Right lobe of liver (tissue), 6 donors: ENCODE measurements around the gene IGSF21. TPM values are rescaled to one million over a fixed set of nuclear protein-coding genes. Genes with fewer than 3 reads are reported as not detected.
A peak's percentile ranks its signal among the peaks of the same experiment; 100 is the strongest.

Source experiments
- ATAC-seq, 4 donors: fragments of 200-7000 bp; cut with Tn5 transposase; one replicate each; pipeline ENCODE4 v1.9.1; 2020; ENCODE audit warnings: mild to moderate bottlenecking in 4 of 4, moderate library complexity in 4 of 4
- DNase-seq, 3 donors: peaks; one replicate each; pipeline ENCODE4 v3.0.0-alpha.2; 2020
- H3K27ac ChIP-seq, 3 donors: fragments of 200-600 bp; one replicate each; pipeline ENCODE4 v1.8.0; 2022
- H3K27me3 ChIP-seq, 2 donors: fragments of 200-600 bp; one replicate each; pipeline ENCODE4 v1.8.0; 2022
- H3K36me3 ChIP-seq, 4 donors: fragments of 200-600 bp; sonication (generic) in 1 of 4; one replicate each; pipeline versions ENCODE4 v1.5.1 to v1.8.0; 2017 to 2022; ENCODE audit warnings: control low read depth in 1 of 4
- H3K4me1 ChIP-seq, 4 donors: fragments of 200-600 bp; sonication (generic) in 1 of 4; one replicate each; pipeline versions ENCODE4 v1.5.1 to v1.8.0; 2017 to 2022; ENCODE audit warnings: control low read depth in 1 of 4
- H3K4me3 ChIP-seq, 3 donors: fragments of 200-600 bp; one replicate each; pipeline ENCODE4 v1.8.0; 2022
- H3K9me3 ChIP-seq, 4 donors: fragments of 200-600 bp; sonication (generic) in 1 of 4; one replicate each; pipeline versions ENCODE4 v1.5.1 to v1.8.0; 2017 to 2022; ENCODE audit warnings: control low read depth in 1 of 4
- POLR2A ChIP-seq: fragments of 450-650 bp; IDR thresholded peaks from one replicate; pipeline ENCODE4 v1.6.1; 2017; ENCODE audit warnings: antibody characterized with exemption, mild to moderate bottlenecking
- WGBS: methylation state at CpG from one replicate; pipeline ENCODE4 v1.1.6; 2018; ENCODE audit warnings: low coverage, low lambda C conversion rate; ENCODE audit not compliant: insufficient coverage; ENCODE audit errors: missing lambda C conversion rate; 5-methylcytosine and 5-hydroxymethylcytosine counted together
- intact Hi-C, 2 donors: fragments of 100-400 bp; cut with DNase I; formaldehyde crosslinking; loops; one replicate each; pipeline versions ENCODE4 v1.11.2 to v1.14.1; 2022
- total RNA-seq, 6 experiments: library from RNA; depleted of rRNA in 2 of 6; stranded (reverse); fragments of >200 nt in 2 of 6; fragmentation: NEBNext Ultra II Directional in 3 of 6; extraction: Animal tissue kit (Norgen Biotek cat#: 25700) in 3 of 6; gene quantifications; one replicate each; pipeline versions ENCODE4 v1.1.0 to v1.2.4, GENCODE V29; 2016 to 2023
- TF ChIP-seq, protein P1 (sequence below), 4 donors: fragments of 200-600 bp in 3 of 4; fragments of 450-650 bp in 1 of 4; IDR thresholded peaks; one replicate each; pipeline versions ENCODE4 v1.5.1 to v1.8.0; 2016 to 2022; ENCODE audit warnings: antibody characterized with exemption in 4 of 4, mild to moderate bottlenecking in 2 of 4
- donor health status: DM: no; HTN: yes; CAD: no.
- donor health status: DM: no; HTN: no; CAD: no.
- donor health status: DM: no; HTN: no; CAD: no.
- donor health status: DM: no; HTN: yes; CAD: no.
- donor health status: DM: no; HTN: yes; CAD: no.

The IGSF21 gene
- total RNA-seq, 6 experiments from 2014 or later: 0.34 to 2.0 (median 0.71) TPM

DNA sequence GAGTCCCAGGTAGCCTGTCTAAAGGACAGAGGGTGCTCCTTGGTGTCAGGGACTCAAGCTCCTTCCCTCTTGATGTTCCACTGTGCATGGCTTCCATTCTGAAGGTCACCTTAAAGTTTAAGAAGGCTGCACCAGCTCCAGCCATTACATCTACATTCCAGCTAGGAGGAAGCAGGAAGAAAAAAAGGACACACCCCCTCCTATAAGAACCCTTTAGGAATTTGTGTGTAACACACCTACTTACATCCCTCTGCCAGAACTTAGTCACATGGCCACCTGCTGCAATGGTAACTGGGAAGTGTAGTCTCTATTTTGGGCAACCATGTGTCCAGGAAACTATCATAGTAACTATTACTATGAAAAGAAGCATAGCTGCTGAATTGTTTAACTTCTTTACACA is 211.5 kb downstream of the IGSF21 start:
- Histone ChIP-seq H3K36me3 (no peaks in the 10 kb centered on the region), H3K27me3 (no peaks in the 10 kb centered on the region), H3K4me3 (no peak overlapping the region), H3K9me3 (no peaks in the 10 kb centered on the region), H3K4me1 (no peaks in the 10 kb centered on the region), H3K27ac (no peak overlapping the region)
- intact Hi-C loops: no loop called here
- DNase-seq: no peak
- ATAC-seq: no peak
- no peak for TF ChIP-seq POLR2A
- TF ChIP-seq, protein P1, sequence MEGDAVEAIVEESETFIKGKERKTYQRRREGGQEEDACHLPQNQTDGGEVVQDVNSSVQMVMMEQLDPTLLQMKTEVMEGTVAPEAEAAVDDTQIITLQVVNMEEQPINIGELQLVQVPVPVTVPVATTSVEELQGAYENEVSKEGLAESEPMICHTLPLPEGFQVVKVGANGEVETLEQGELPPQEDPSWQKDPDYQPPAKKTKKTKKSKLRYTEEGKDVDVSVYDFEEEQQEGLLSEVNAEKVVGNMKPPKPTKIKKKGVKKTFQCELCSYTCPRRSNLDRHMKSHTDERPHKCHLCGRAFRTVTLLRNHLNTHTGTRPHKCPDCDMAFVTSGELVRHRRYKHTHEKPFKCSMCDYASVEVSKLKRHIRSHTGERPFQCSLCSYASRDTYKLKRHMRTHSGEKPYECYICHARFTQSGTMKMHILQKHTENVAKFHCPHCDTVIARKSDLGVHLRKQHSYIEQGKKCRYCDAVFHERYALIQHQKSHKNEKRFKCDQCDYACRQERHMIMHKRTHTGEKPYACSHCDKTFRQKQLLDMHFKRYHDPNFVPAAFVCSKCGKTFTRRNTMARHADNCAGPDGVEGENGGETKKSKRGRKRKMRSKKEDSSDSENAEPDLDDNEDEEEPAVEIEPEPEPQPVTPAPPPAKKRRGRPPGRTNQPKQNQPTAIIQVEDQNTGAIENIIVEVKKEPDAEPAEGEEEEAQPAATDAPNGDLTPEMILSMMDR (IDR thresholded peaks at IDR 0.05): no peak

DNA sequence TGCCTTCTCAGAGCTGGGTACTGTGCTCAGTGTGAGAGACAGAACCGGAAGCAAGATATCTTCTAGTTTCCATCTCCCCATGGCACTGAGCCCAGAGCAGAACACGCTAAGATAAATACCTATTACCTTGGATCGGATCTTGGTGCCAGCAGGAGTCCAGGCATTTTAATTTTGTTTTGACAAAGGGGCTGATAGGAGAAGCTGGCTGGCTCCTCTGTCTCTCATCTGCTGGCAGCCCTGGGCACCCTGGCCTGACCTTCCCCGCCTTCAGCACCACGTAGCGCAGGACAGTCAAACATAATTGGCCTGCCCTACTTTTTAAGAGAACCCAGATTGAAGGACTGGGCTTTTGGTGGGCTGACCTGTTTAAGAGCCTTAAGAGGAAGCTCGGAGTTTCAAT is 212.5 kb downstream of the IGSF21 start:
- H3K4me1 ChIP-seq: no peaks in the 10 kb centered on the region
- TF ChIP-seq POLR2A: no peak
- TF ChIP-seq, protein P1 (IDR thresholded peaks at IDR 0.05): no peak
- H3K27me3 ChIP-seq: no peaks in the 10 kb centered on the region
- intact Hi-C loops: loop anchor here in 1 of 2 donors (10.0 kb wide), 1 partner anchor 185 kb away; no protein-coding TSS in a partner anchor
- no peaks in the 10 kb centered on the region for H3K9me3 ChIP-seq
- no peak overlapping the region for H3K27ac ChIP-seq
- no peak overlapping the region for H3K4me3 ChIP-seq
- no peak for DNase-seq
- 45% methylated on average over 7 of the region's 7 CpGs for WGBS
- H3K36me3 ChIP-seq: no peaks in the 10 kb centered on the region
- ATAC-seq: no peak

DNA sequence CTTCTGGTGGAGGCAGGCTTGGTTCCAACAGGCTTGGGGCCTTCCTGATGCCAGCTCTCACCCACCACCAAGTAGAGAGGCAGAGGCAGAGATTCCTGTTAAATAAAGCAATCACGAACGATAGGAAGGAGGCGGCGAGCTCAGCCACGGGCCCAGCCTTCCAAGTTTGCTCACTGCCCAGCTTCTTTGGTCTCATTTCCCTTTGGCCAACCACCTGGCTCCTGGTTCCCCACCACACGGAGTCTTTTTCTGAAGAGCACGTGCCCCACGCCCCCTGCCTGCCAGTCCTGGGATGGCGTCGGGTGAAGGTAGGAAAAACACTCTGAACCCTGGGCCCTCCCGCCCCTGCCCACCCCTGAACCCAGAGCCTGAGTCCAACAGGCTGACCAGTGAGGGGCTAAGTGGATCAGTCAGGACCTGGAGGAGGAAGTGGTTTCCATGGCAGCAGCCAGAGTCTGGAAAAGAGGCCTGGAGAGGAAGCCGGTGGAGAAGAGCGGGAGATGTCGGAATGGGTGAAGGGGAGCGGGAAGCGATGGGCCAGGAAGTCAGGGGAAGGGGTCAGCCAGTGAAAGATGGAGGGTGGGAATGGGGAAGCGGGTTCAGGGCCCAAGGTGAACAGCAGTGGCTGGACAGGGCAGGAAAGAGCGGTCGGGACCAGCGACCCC is 214.9 kb downstream of the IGSF21 start:
- TF ChIP-seq, protein P1 (IDR thresholded peaks at IDR 0.05): peak in 3 of 4 donors; percentile 13 to 27 (median 21)
- no peak for TF ChIP-seq POLR2A
- ATAC-seq (no peak), DNase-seq (no peak)
- 55% methylated on average over 13 of the region's 20 CpGs for WGBS
- H3K27ac ChIP-seq: no peak overlapping the region
- H3K9me3 ChIP-seq: no peaks in the 10 kb centered on the region
- intact Hi-C loops: loop anchor here in 1 of 2 donors (10.0 kb wide), 1 partner anchor 182 kb away; no protein-coding TSS in a partner anchor
- H3K27me3 ChIP-seq: no peaks in the 10 kb centered on the region
- H3K4me1 ChIP-seq: no peaks in the 10 kb centered on the region
- H3K4me3 ChIP-seq: no peak overlapping the region
- H3K36me3 ChIP-seq: no peaks in the 10 kb centered on the region

DNA sequence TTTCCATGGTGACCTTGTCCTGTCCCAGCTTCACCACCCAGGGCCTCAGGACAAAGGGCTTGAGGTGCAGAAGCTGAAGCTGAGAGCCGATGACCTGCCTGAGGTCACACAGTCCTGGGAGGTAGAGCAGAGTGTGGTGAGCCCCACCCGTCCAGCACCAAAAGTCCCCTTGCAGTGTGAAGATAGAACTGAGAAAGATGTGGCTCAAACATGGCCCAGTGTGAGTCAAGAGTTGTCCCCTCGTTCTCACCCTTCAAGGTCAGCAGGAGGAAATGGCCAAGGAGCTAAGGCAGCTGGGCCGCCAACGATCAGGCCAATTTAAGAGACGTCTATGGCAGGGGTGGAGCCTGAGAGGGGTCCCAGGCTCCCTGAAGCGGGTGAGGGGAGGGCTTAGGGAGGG is 215.7 kb downstream of the IGSF21 start:
- no peak for TF ChIP-seq POLR2A
- TF ChIP-seq, protein P1 (IDR thresholded peaks at IDR 0.05): no peak
- DNase-seq (no peak), ATAC-seq (no peak)
- 83% methylated on average over 3 of the region's 7 CpGs for WGBS
- intact Hi-C loops: loop anchor here in 1 of 2 donors (10.0 kb wide), 1 partner anchor 182 kb away; no protein-coding TSS in a partner anchor
- Histone ChIP-seq H3K36me3 (no peaks in the 10 kb centered on the region), H3K9me3 (no peaks in the 10 kb centered on the region), H3K4me3 (no peak overlapping the region), H3K27me3 (no peaks in the 10 kb centered on the region), H3K27ac (no peak overlapping the region), H3K4me1 (no peaks in the 10 kb centered on the region)
